ENCODE results near the gene CIAO2B.

- TF ChIP-seq POLR2A (IDR thresholded peaks at IDR 0.05), result no peak
- no peak for TF ChIP-seq CTCF (IDR thresholded peaks at IDR 0.05)
Observed at GRCh38 chr16:66920299-66920590, 14.0 kb downstream of the CIAO2B start.

Measured in adrenal gland (tissue), 5 donors.